ENCODE data around the gene MLLT3. TPM values are rescaled to one million over a fixed set of nuclear protein-coding genes. Genes with fewer than 3 reads are reported as not detected.

MLLT3 gene
- total RNA-seq, 1 experiment from 2014 or later, result 7.0 TPM

GRCh38 chr9:20315677-20316076, 306.6 kb downstream of the MLLT3 start:
- ChIA-PET CTCF (no interaction called here), POLR2A (no interaction called here)
- no peak overlapping the region for H3K4me3 Mint-ChIP-seq
- peaks cover 5% of the 10 kb centered on the region; the same call in 1 of the 2 replicates for H3K36me3 Mint-ChIP-seq
- TF ChIP-seq NFYB (CRISPR knock-in tag; conservative IDR thresholded peaks at IDR 0.05; ENCODE audit: low read depth) (no peak), GRHL2 (CRISPR knock-in tag; IDR thresholded peaks at IDR 0.05; ENCODE audit: insufficient replicate concordance, severe bottlenecking) (no peak), SOX15 (CRISPR knock-in tag; IDR thresholded peaks at IDR 0.05) (no peak), ZNF317 (CRISPR knock-in tag; IDR thresholded peaks at IDR 0.05; ENCODE audit: borderline replicate concordance, low read depth) (no peak), FOXP1 (CRISPR knock-in tag; IDR thresholded peaks at IDR 0.05; ENCODE audit: borderline replicate concordance) (no peak)
- no peak for DNase-seq (ENCODE audit: low spot score)
- no peak for ATAC-seq
- H3K27ac Mint-ChIP-seq, result no peak overlapping the region
- H3K27me3 Mint-ChIP-seq (ENCODE audit: low read depth), result peaks cover 5% of the 10 kb centered on the region
- H3K4me1 Mint-ChIP-seq, result peaks cover 10% of the 10 kb centered on the region
- peaks cover 16% of the 10 kb centered on the region for H3K9me3 Mint-ChIP-seq

- TF ChIP-seq TP53 (CRISPR knock-in tag; IDR thresholded peaks at IDR 0.05) (no peak), ZNF263 (CRISPR knock-in tag; IDR thresholded peaks at IDR 0.05; ENCODE audit: low read depth) (no peak), ZSCAN18 (CRISPR knock-in tag; IDR thresholded peaks at IDR 0.05) (no peak), SMAD4 (CRISPR knock-in tag; IDR thresholded peaks at IDR 0.05) (no peak), E2F1 (CRISPR knock-in tag; IDR thresholded peaks at IDR 0.05) (no peak), ZNF138 (CRISPR knock-in tag; conservative IDR thresholded peaks at IDR 0.05) (no peak), JUN (CRISPR knock-in tag; IDR thresholded peaks at IDR 0.05) (no peak), ATF6 (CRISPR knock-in tag; IDR thresholded peaks at IDR 0.05) (no peak), NFE2L1 (CRISPR knock-in tag; IDR thresholded peaks at IDR 0.05) (no peak), ZNF671 (CRISPR knock-in tag; IDR thresholded peaks at IDR 0.05) (no peak), ZNF425 (CRISPR knock-in tag; conservative IDR thresholded peaks at IDR 0.05) (no peak), MYBL2 (CRISPR knock-in tag; IDR thresholded peaks at IDR 0.05) (no peak), OVOL2 (CRISPR knock-in tag; IDR thresholded peaks at IDR 0.05; ENCODE audit: borderline replicate concordance) (no peak), ARID4B (CRISPR knock-in tag; IDR thresholded peaks at IDR 0.05; ENCODE audit: borderline replicate concordance) (no peak), NFYB (CRISPR knock-in tag; conservative IDR thresholded peaks at IDR 0.05; ENCODE audit: low read depth) (no peak), ESRRA (CRISPR knock-in tag; IDR thresholded peaks at IDR 0.05; ENCODE audit: borderline replicate concordance) (no peak)
- TF ChIP-seq, protein P1, sequence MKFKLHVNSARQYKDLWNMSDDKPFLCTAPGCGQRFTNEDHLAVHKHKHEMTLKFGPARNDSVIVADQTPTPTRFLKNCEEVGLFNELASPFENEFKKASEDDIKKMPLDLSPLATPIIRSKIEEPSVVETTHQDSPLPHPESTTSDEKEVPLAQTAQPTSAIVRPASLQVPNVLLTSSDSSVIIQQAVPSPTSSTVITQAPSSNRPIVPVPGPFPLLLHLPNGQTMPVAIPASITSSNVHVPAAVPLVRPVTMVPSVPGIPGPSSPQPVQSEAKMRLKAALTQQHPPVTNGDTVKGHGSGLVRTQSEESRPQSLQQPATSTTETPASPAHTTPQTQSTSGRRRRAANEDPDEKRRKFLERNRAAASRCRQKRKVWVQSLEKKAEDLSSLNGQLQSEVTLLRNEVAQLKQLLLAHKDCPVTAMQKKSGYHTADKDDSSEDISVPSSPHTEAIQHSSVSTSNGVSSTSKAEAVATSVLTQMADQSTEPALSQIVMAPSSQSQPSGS (CRISPR knock-in tag; IDR thresholded peaks at IDR 0.05; ENCODE audit: borderline replicate concordance, low read depth), result no peak
- CTCF ChIA-PET, result interaction anchor here (0.6 kb wide), 1 partner anchor 800 kb away, joined by 3 read pairs; no protein-coding TSS in a partner anchor
- ATAC-seq (no peak), DNase-seq (ENCODE audit: low spot score) (no peak)
- no peak overlapping the region for H3K4me3 Mint-ChIP-seq
- POLR2A ChIA-PET, result no interaction called here
- peaks cover 5% of the 10 kb centered on the region; the same call in 1 of the 2 replicates for H3K36me3 Mint-ChIP-seq
- no peak overlapping the region for H3K27ac Mint-ChIP-seq
- peaks cover 8% of the 10 kb centered on the region for H3K4me1 Mint-ChIP-seq
- peaks cover 16% of the 10 kb centered on the region for H3K9me3 Mint-ChIP-seq
- H3K27me3 Mint-ChIP-seq (ENCODE audit: low read depth), result peaks cover 7% of the 10 kb centered on the region
Observed at GRCh38 chr9:20314981-20315380, 307.3 kb downstream of the MLLT3 start.
